K562 (cell line): ENCODE measurements around the gene NUP153. TPM values are rescaled to one million over a fixed set of nuclear protein-coding genes. Genes with fewer than 3 reads are reported as not detected.

Experiments
- ATAC-seq: fragments of 200-7000 bp; cut with Tn5 transposase; 3 replicates; pipeline ENCODE4 v1.9.1; 2020; ENCODE audit warnings: moderate library complexity
- BruUV-seq: library from RNA; stranded (reverse); fragments of 400-500 nt; replicated peaks from 2 replicates; lab custom pipeline; 2021; lab: Mats Ljungman, UMichigan
- CTCF ChIA-PET: fragments of 300-600 bp; formaldehyde crosslinking; extraction: SDS; loops from one replicate; lab custom pipeline; 2021; ENCODE audit warnings: low intra/inter-chr PET ratio; lab: Yijun Ruan, JAX
- POLR2A ChIA-PET: fragments of 300-600, 350-650 bp; sonication (Branson Sonifier 250); formaldehyde crosslinking; extraction: SDS; loops from one replicate; lab custom pipeline; 2021; ENCODE audit warnings: antibody characterized with exemption, inconsistent platforms; lab: Yijun Ruan, JAX
- DNase-seq, 4 experiments: peaks; one replicate each; pipeline versions ENCODE4 v3.0.0 to v3.0.0-alpha.2; 2011 to 2018; ENCODE audit warnings: low spot score in 3 of 4, mixed read lengths in 3 of 4; ENCODE audit errors: extremely low read depth in 1 of 4
- FAIRE-seq: peaks from 2 replicates; lab custom pipeline; 2011; peaks lifted over from hg19 to GRCh38; lab: Jason Lieb, UNC
- H2AFZ ChIP-seq: 2 replicates; pipeline ENCODE4 v1.6.0; 2011; ENCODE audit warnings: low read depth, low read length, control low read depth, inconsistent platforms
- H3K27ac ChIP-seq: fragments of 200-600 bp; 3 replicates; pipeline ENCODE4 v1.8.0; 2011; ENCODE audit warnings: low read depth, mild to moderate bottlenecking, control low read depth, inconsistent platforms, low read length, moderate library complexity, mixed read lengths; ENCODE audit errors: extremely low read depth
- H3K27me3 ChIP-seq, 2 experiments: fragments of 300-600 bp in 1 of 2; 2 replicates in 1 of 2; 3 replicates in 1 of 2; pipeline versions ENCODE4 v1.6.0 to v1.8.0; 2011; ENCODE audit warnings: inconsistent platforms in 2 of 2, low read length in 2 of 2, mild to moderate bottlenecking in 1 of 2, mixed read lengths in 1 of 2, moderate library complexity in 1 of 2; ENCODE audit not compliant: control insufficient read depth in 2 of 2, insufficient read depth in 2 of 2
- H3K36me3 ChIP-seq: fragments of 300-600 bp; 3 replicates; pipeline ENCODE4 v1.8.0; 2011; ENCODE audit warnings: mild to moderate bottlenecking, low read length, inconsistent platforms; ENCODE audit not compliant: control insufficient read depth, insufficient read depth
- H3K4me1 ChIP-seq, 2 experiments: fragments of 200-600 bp in 1 of 2; replicated peaks in 1 of 2; 2 replicates in 1 of 2; 3 replicates in 1 of 2; pipeline versions ENCODE4 v1.5.1 to v1.8.0; 2011; ENCODE audit warnings: inconsistent platforms in 2 of 2, low read length in 2 of 2, mild to moderate bottlenecking in 1 of 2, mixed read lengths in 1 of 2, moderate library complexity in 1 of 2; ENCODE audit not compliant: control insufficient read depth in 2 of 2, insufficient read depth in 2 of 2
- H3K4me2 ChIP-seq: 2 replicates; pipeline ENCODE4 v1.6.1; 2011; ENCODE audit warnings: low read length, control low read depth, inconsistent platforms, mixed read lengths; ENCODE audit not compliant: insufficient read depth
- H3K4me3 ChIP-seq: fragments of 200-600 bp; sonication (generic), shearing (Covaris generic); 2 replicates; pipeline ENCODE4 v1.5.1; 2016; ENCODE audit warnings: control low read depth, inconsistent platforms
- H3K79me2 ChIP-seq: fragments of 200-600 bp; 3 replicates; pipeline ENCODE4 v1.8.0; 2011; ENCODE audit warnings: low read length, inconsistent platforms; ENCODE audit not compliant: control insufficient read depth, insufficient read depth
- H3K9ac ChIP-seq, 2 experiments: 2 replicates each; pipeline versions ENCODE4 v1.6.0 to v1.6.1; 2011; ENCODE audit warnings: low read depth in 2 of 2, low read length in 2 of 2, control low read depth in 1 of 2, inconsistent platforms in 1 of 2, mild to moderate bottlenecking in 1 of 2, mixed read lengths in 1 of 2; ENCODE audit not compliant: insufficient read depth in 1 of 2
- H3K9me1 ChIP-seq: one replicate; pipeline ENCODE4 v1.6.0; 2011; ENCODE audit warnings: inconsistent platforms, mild to moderate bottlenecking, low read length, moderate library complexity; ENCODE audit not compliant: control insufficient read depth, insufficient read depth
- H3K9me3 ChIP-seq: replicated peaks from 2 replicates; pipeline ENCODE4 v1.5.1; 2011; ENCODE audit warnings: low read depth, low read length, inconsistent platforms; ENCODE audit not compliant: control insufficient read depth, insufficient read depth
- H4K20me1 ChIP-seq: replicated peaks from 2 replicates; pipeline ENCODE4 v1.6.1; 2011; ENCODE audit warnings: low read length, inconsistent platforms, mixed read lengths; ENCODE audit not compliant: control insufficient read depth, insufficient read depth
- CTCF ChIP-seq, 3 experiments: IDR thresholded peaks in 2 of 3; conservative IDR thresholded peaks in 1 of 3; 2 replicates each; pipeline ENCODE4 v1.5.1; 2011 to 2012; ENCODE audit warnings: low read length in 3 of 3, mild to moderate bottlenecking in 3 of 3, control low read depth in 2 of 3, improper control_type of control experiment in 1 of 3, inconsistent platforms in 1 of 3, low read depth in 1 of 3, mixed read lengths in 1 of 3, moderate library complexity in 1 of 3; ENCODE audit not compliant: insufficient read depth in 2 of 3
- PHB ChIP-seq: fragments of 250-450 bp; sonication (Bioruptor Pico); IDR thresholded peaks from 2 replicates; pipeline ENCODE4 v1.5.0; 2021
- RAD21 ChIP-seq, 2 experiments: fragments of 250-450 bp in 1 of 2; fragments of 450-650 bp in 1 of 2; sonication (Bioruptor Pico) in 1 of 2; formaldehyde crosslinking in 1 of 2; IDR thresholded peaks in 1 of 2; conservative IDR thresholded peaks in 1 of 2; 2 replicates each; pipeline versions ENCODE4 v1.4.0 to v1.8.0; 2020 to 2022; ENCODE audit warnings: mild to moderate bottlenecking in 2 of 2, moderate library complexity in 1 of 2
- WGBS: fragments of 100-300 bp; shearing (Covaris generic); methylation state at CpG from one replicate; pipeline ENCODE4 v1.1.6; 2016; ENCODE audit warnings: low coverage, mixed read lengths; ENCODE audit not compliant: insufficient coverage; ENCODE audit errors: missing lambda C conversion rate; 5-methylcytosine and 5-hydroxymethylcytosine counted together
- in situ Hi-C: fragments of 300-500 bp; cut with MboI; formaldehyde crosslinking; loops from 4 replicates; pipeline ENCODE4 v1.15.0; 2018; ENCODE audit warnings: inconsistent platforms, mixed read lengths
- intact Hi-C: fragments of 100-400 bp; cut with micrococcal nuclease; formaldehyde crosslinking; loops from 2 replicates; pipeline ENCODE4 v1.14.2; 2022
- polyA plus RNA-seq, 8 experiments: library from polyadenylated mRNA; depleted of rRNA in 4 of 8; stranded (reverse) in 5 of 8; unstranded in 3 of 8; fragments of >200 nt; fragmentation: Nextera tagmentation in 2 of 8; fragmentation: Illumina TruSeq in 1 of 8; extraction: Ambion mirVana in 2 of 8; extraction: Trizol in 1 of 8; gene quantifications; 2 replicates each; pipeline versions ENCODE4 v1.2.1 to v1.2.3, GENCODE V29; 2011 to 2014; ENCODE audit warnings: inconsistent platforms in 1 of 8, missing spikeins in 1 of 8
- total RNA-seq, 7 experiments: library from RNA; depleted of rRNA in 6 of 7; stranded (reverse); fragments of >200 nt in 6 of 7; fragmentation: Illumina TruSeq in 2 of 7; extraction: Trizol in 2 of 7; gene quantifications; 2 replicates each; pipeline versions ENCODE4 v1.2.1 to v1.2.3, GENCODE V29; 2011 to 2021; ENCODE audit warnings: low replicate concordance in 1 of 7

NUP153 gene
- total and polyA plus RNA-seq, 9 of the 15 experiments (the other 6 are each of a cell fraction or from before 2014, with no cell fraction given) = 21.9 to 110 (median 84.8) TPM

- ATAC-seq (peak; percentile 53), FAIRE-seq (no peak), DNase-seq (peak in 2 of 4 experiments; percentile 27 to 36)
- Histone ChIP-seq H2AFZ (no peak overlapping the region; the same call in 1 of the 2 replicates), H3K79me2 (no peaks in the 10 kb centered on the region), H3K27ac (no peak overlapping the region), H3K9me3 (no peaks in the 10 kb centered on the region), H3K36me3 (no peaks in the 10 kb centered on the region), H3K4me2 (no peak overlapping the region), H3K9me1 (no peaks in the 10 kb centered on the region), H3K4me1 (no peaks in the 10 kb centered on the region), H3K9ac (no peak overlapping the region), H3K4me3 (no peak overlapping the region), H3K27me3 (no peaks in the 10 kb centered on the region), H4K20me1 (no peaks in the 10 kb centered on the region)
- ChIA-PET POLR2A (interaction anchor here (0.6 to 1.5 kb wide), 2 partner anchors 14 to 219 kb away, joined by 3 read pairs; partner anchors contain the start of gene FAM8A1), CTCF (interaction anchor here (5.2 kb wide), 1 partner anchor 429 kb away, joined by 63 read pairs; no protein-coding TSS in a partner anchor)
- TF ChIP-seq CTCF (IDR thresholded peaks at IDR 0.05 in 2 of 3, conservative IDR thresholded peaks at IDR 0.05 in 1 of 3; ENCODE audit: insufficient read depth in 2 of 3, low read depth in 1 of 3, low read length in 3 of 3) = peak in 2 of 3 experiments; percentile 41 to 45; a peak in 4 of 6 replicates
- peak in 1 of 2 experiments; percentile 34; a peak in 1 of 4 replicates for TF ChIP-seq RAD21 (CRISPR knock-in tag; conservative IDR thresholded peaks at IDR 0.05 in 1 of 2, IDR thresholded peaks at IDR 0.05 in 1 of 2)
- no peak for TF ChIP-seq PHB (CRISPR knock-in tag)
- BruUV-seq = no TSS peak
- 25% methylated on average over 7 of the region's 7 CpGs for WGBS
- in situ Hi-C loops (no loop called here), intact Hi-C loops (loop anchor here (5.0 to 10.0 kb wide), 2 partner anchors 311 to 531 kb away; no protein-coding TSS in a partner anchor)
Observed at GRCh38 chr6:17585766-17586490, 120.8 kb downstream of the NUP153 start.
